K562 (cell line): ENCODE measurements around the gene ALKBH7. TPM values are rescaled to one million over a fixed set of nuclear protein-coding genes. Genes with fewer than 3 reads are reported as not detected.

Source experiments
- CLOCK ChIP-seq: fragments of 250-450 bp; sonication (Bioruptor Pico); IDR thresholded peaks from 2 replicates; pipeline ENCODE4 v1.4.0; 2020; ENCODE audit warnings: mild to moderate bottlenecking, moderate library complexity, borderline replicate concordance
- HDAC2 ChIP-seq: fragments of 450-650 bp; IDR thresholded peaks from 2 replicates; pipeline ENCODE4 v1.6.1; 2016; ENCODE audit warnings: mild to moderate bottlenecking
- HDAC8 ChIP-seq: fragments of 450-650 bp; IDR thresholded peaks from 2 replicates; pipeline ENCODE4 v1.6.1; 2016; ENCODE audit warnings: mild to moderate bottlenecking, missing genetic modification characterization, moderate library complexity, missing compliant biosample characterization
- HMGXB4 ChIP-seq: sonication (generic); formaldehyde crosslinking; IDR thresholded peaks from 2 replicates; pipeline ENCODE4 v1.8.1; 2023; ENCODE audit warnings: mild to moderate bottlenecking, missing genetic modification reagents
- KDM4B ChIP-seq, 2 experiments: fragments of 450-650 bp in 1 of 2; sonication (generic) in 1 of 2; IDR thresholded peaks; 2 replicates each; pipeline ENCODE4 v1.6.1; 2016 to 2017; ENCODE audit warnings: borderline replicate concordance in 2 of 2, antibody characterized with exemption in 1 of 2, low read depth in 1 of 2, mild to moderate bottlenecking in 1 of 2
- NR2C2 ChIP-seq, 2 experiments: fragments of 200-800 bp in 1 of 2; sonication (Bioruptor generic) in 1 of 2; sonication (generic) in 1 of 2; formaldehyde crosslinking in 1 of 2; IDR thresholded peaks; 2 replicates each; pipeline versions ENCODE4 v1.6.1 to v1.8.0; 2016 to 2022; ENCODE audit warnings: mild to moderate bottlenecking in 1 of 2, missing compliant biosample characterization in 1 of 2, missing genetic modification characterization in 1 of 2, missing genetic modification reagents in 1 of 2
- TAF7 ChIP-seq: fragments of 450-650 bp; IDR thresholded peaks from 2 replicates; pipeline ENCODE4 v1.6.1; 2016; ENCODE audit warnings: missing genetic modification characterization, missing compliant biosample characterization
- XRCC5 ChIP-seq: fragments of 200-400 bp; formaldehyde crosslinking; IDR thresholded peaks from 2 replicates; pipeline ENCODE4 v1.6.1; 2017; ENCODE audit warnings: low read depth, mild to moderate bottlenecking, low read length
- ZFP30 ChIP-seq: fragments of 250-450 bp; sonication (Bioruptor Pico); IDR thresholded peaks from 2 replicates; pipeline ENCODE4 v1.8.0; 2022; ENCODE audit warnings: moderate library complexity, mild to moderate bottlenecking, inconsistent platforms, borderline replicate concordance
- ZHX1 ChIP-seq: fragments of 150-350 bp; conservative IDR thresholded peaks from 2 replicates; pipeline ENCODE4 v1.6.1; 2014; ENCODE audit warnings: low read length
- ZNF41 ChIP-seq: fragments of 250-450 bp; sonication (Bioruptor Pico); conservative IDR thresholded peaks from 2 replicates; pipeline ENCODE4 v1.4.0; 2020; ENCODE audit warnings: mild to moderate bottlenecking
- ZNF592 ChIP-seq: fragments of 450-650 bp; IDR thresholded peaks from 2 replicates; pipeline ENCODE4 v1.6.1; 2017; ENCODE audit warnings: antibody characterized with exemption, mild to moderate bottlenecking
- polyA plus RNA-seq, 8 experiments: library from polyadenylated mRNA; depleted of rRNA in 4 of 8; stranded (reverse) in 5 of 8; unstranded in 3 of 8; fragments of >200 nt; fragmentation: Nextera tagmentation in 2 of 8; fragmentation: Illumina TruSeq in 1 of 8; extraction: Ambion mirVana in 2 of 8; extraction: Trizol in 1 of 8; gene quantifications; 2 replicates each; pipeline versions ENCODE4 v1.2.1 to v1.2.3, GENCODE V29; 2011 to 2014; ENCODE audit warnings: inconsistent platforms in 1 of 8, missing spikeins in 1 of 8
- total RNA-seq, 7 experiments: library from RNA; depleted of rRNA in 6 of 7; stranded (reverse); fragments of >200 nt in 6 of 7; fragmentation: Illumina TruSeq in 2 of 7; extraction: Trizol in 2 of 7; gene quantifications; 2 replicates each; pipeline versions ENCODE4 v1.2.1 to v1.2.3, GENCODE V29; 2011 to 2021; ENCODE audit warnings: low replicate concordance in 1 of 7

The ALKBH7 gene
- total and polyA plus RNA-seq, 9 of the 15 experiments (the other 6 are each of a cell fraction or from before 2014, with no cell fraction given) = 0.69 to 94.8 (median 17.6) TPM

- TF ChIP-seq HMGXB4 (CRISPR knock-in tag) (no peak), TAF7 (tag) (peak; percentile 29; the same call in 1 of the 2 replicates), KDM4B (IDR thresholded peaks at IDR 0.05; ENCODE audit: borderline replicate concordance in 2 of 2, low read depth in 1 of 2) (peak in 1 of 2 experiments; percentile 33; a peak in 1 of 4 replicates), ZFP30 (CRISPR knock-in tag) (no peak), ZNF41 (CRISPR knock-in tag) (no peak), CLOCK (CRISPR knock-in tag) (no peak), HDAC2 (peak; percentile 47; the same call in 1 of the 2 replicates), XRCC5 (0 out of 2 replicates have a peak, but pooled peaks have one; percentile 11), HDAC8 (tag) (0 out of 2 replicates have a peak, but pooled peaks have one; percentile 48), ZHX1 (no peak), NR2C2 (CRISPR knock-in tag; IDR thresholded peaks at IDR 0.05) (peak; percentile 99), NR2C2 (tag; IDR thresholded peaks at IDR 0.05) (peak; percentile 100), ZNF592 (no peak)
Measured at GRCh38 chr19:6393074-6393982, 20.7 kb downstream of the ALKBH7 start, which contains the start of gene GTF2F1 (continued).
